ENCODE results near the gene PNPLA7.

- TF ChIP-seq CTCF (IDR thresholded peaks at IDR 0.05 in 2 of 3, conservative IDR thresholded peaks at IDR 0.05 in 1 of 3; ENCODE audit: borderline replicate concordance in 1 of 3, insufficient read depth in 1 of 3, low read depth in 2 of 3, low read length in 2 of 3) (no peak), EZH2 (IDR thresholded peaks at IDR 0.05) (no peak), ZNF274 (IDR thresholded peaks at IDR 0.05; ENCODE audit: low read depth, low read length) (no peak), RAD21 (IDR thresholded peaks at IDR 0.05; ENCODE audit: low read depth) (no peak), CEBPB (IDR thresholded peaks at IDR 0.05; ENCODE audit: low read depth) (no peak)
These were observed 138.4 kb downstream of the PNPLA7 start for GRCh38 chr9:137411645-137412380.
